ENCODE data around the gene KREMEN2. TPM values are rescaled to one million over a fixed set of nuclear protein-coding genes. Genes with fewer than 3 reads are reported as not detected.

Gene KREMEN2
- total and polyA plus RNA-seq, 9 of the 15 experiments (the other 6 are each of a cell fraction or from before 2014, with no cell fraction given): 0.04 to 7.7 (median 1.5) TPM; not detected in 1

GRCh38 chr16:2980227-2981176 is 16.4 kb downstream of the KREMEN2 start, which contains the start of gene PKMYT1 (continued):
- no peak for TF ChIP-seq NR2C2 (CRISPR knock-in tag; IDR thresholded peaks at IDR 0.05)
- no peak for TF ChIP-seq NR2C2 (tag; IDR thresholded peaks at IDR 0.05)
- TF ChIP-seq MBD2 (IDR thresholded peaks at IDR 0.05; ENCODE audit: borderline replicate concordance, low read depth): no peak
- TF ChIP-seq ZBTB34 (CRISPR knock-in tag; IDR thresholded peaks at IDR 0.05): no peak
- no peak for TF ChIP-seq TEAD4 (IDR thresholded peaks at IDR 0.05; ENCODE audit: low read length)
- no peak for TF ChIP-seq TEAD4 (CRISPR knock-in tag; IDR thresholded peaks at IDR 0.05; ENCODE audit: borderline replicate concordance)
- TF ChIP-seq ZFPM2 (CRISPR knock-in tag; IDR thresholded peaks at IDR 0.05): no peak
- no peak for TF ChIP-seq HDAC6 (IDR thresholded peaks at IDR 0.05; ENCODE audit: low read depth, low read length)
- TF ChIP-seq ZNF174 (CRISPR knock-in tag; IDR thresholded peaks at IDR 0.05): no peak
- no peak for TF ChIP-seq ZFP1 (CRISPR knock-in tag; IDR thresholded peaks at IDR 0.05)
- TF ChIP-seq MCM2 (IDR thresholded peaks at IDR 0.05; ENCODE audit: low read depth): no peak
- TF ChIP-seq MIER1 (IDR thresholded peaks at IDR 0.05; ENCODE audit: low read depth): 0 out of 2 replicates have a peak, but pooled peaks have one; percentile 20
- no peak for TF ChIP-seq CBX3 (IDR thresholded peaks at IDR 0.05; ENCODE audit: borderline replicate concordance in 1 of 2, low read length in 2 of 2)
- no peak for TF ChIP-seq FOXK1 (CRISPR knock-in tag; IDR thresholded peaks at IDR 0.05; ENCODE audit: borderline replicate concordance)
- TF ChIP-seq MEF2A (IDR thresholded peaks at IDR 0.05; ENCODE audit: control insufficient read depth, low read depth, low read length): 0 out of 2 replicates have a peak, but pooled peaks have one; percentile 43
- TF ChIP-seq ARNT (IDR thresholded peaks at IDR 0.05): no peak
- TF ChIP-seq ATF4 (CRISPR knock-in tag; IDR thresholded peaks at IDR 0.05): no peak
- no peak for TF ChIP-seq ILF3 (IDR thresholded peaks at IDR 0.05; ENCODE audit: borderline replicate concordance)
- TF ChIP-seq CREBBP (IDR thresholded peaks at IDR 0.05; ENCODE audit: low read depth, low read length): no peak
- TF ChIP-seq ZBTB17 (CRISPR knock-in tag; IDR thresholded peaks at IDR 0.05): peak; percentile 58; the same call in 1 of the 2 replicates
- TF ChIP-seq ZNF717 (CRISPR knock-in tag; IDR thresholded peaks at IDR 0.05): no peak
- TF ChIP-seq ZBTB1 (CRISPR knock-in tag; IDR thresholded peaks at IDR 0.05; ENCODE audit: borderline replicate concordance, low read depth): no peak; the same call in 1 of the 2 replicates
- no peak for TF ChIP-seq LEF1 (IDR thresholded peaks at IDR 0.05)
- TF ChIP-seq ZBTB49 (CRISPR knock-in tag; IDR thresholded peaks at IDR 0.05; ENCODE audit: borderline replicate concordance): no peak

Data from K562 (cell line).